22Rv1 (cell line): ENCODE data around the gene PFN2.

Experiments used
- H3K27ac ChIP-seq: fragments of 450-650 bp; 2 replicates; pipeline ENCODE4 v1.5.1; 2017
- CTCF ChIP-seq: fragments of 450-650 bp; IDR thresholded peaks from 2 replicates; pipeline ENCODE4 v1.5.1; 2017; ENCODE audit warnings: mild to moderate bottlenecking
- ZFX ChIP-seq: fragments of 450-650 bp; IDR thresholded peaks from 2 replicates; pipeline ENCODE4 v1.6.1; 2017; ENCODE audit warnings: antibody characterized with exemption, borderline replicate concordance

Gene PFN2

GRCh38 chr3:149936812-149937230 is 33.9 kb downstream of the PFN2 start:
- H3K27ac ChIP-seq = no peak overlapping the region
- no peak for TF ChIP-seq ZFX
- peak; percentile 87 for TF ChIP-seq CTCF

GRCh38 chr3:149934524-149934923 is 36.2 kb downstream of the PFN2 start:
- no peak overlapping the region for H3K27ac ChIP-seq
- TF ChIP-seq ZFX = no peak

- no peak overlapping the region for H3K27ac ChIP-seq
- TF ChIP-seq CTCF = no peak
- TF ChIP-seq ZFX = no peak
These were observed 36.8 kb downstream of the PFN2 start for GRCh38 chr3:149933858-149934257.

- TF ChIP-seq CTCF = no peak
- TF ChIP-seq ZFX = no peak
- no peak overlapping the region for H3K27ac ChIP-seq
These were observed 37.7 kb downstream of the PFN2 start for GRCh38 chr3:149933008-149933407.

- H3K27ac ChIP-seq = no peak overlapping the region
- no peak for TF ChIP-seq ZFX
These were observed 50.6 kb downstream of the PFN2 start for GRCh38 chr3:149920119-149920518.

- TF ChIP-seq ZFX = no peak
- no peak for TF ChIP-seq CTCF
- no peak overlapping the region for H3K27ac ChIP-seq
These were observed 51.2 kb downstream of the PFN2 start for GRCh38 chr3:149919509-149919908.

GRCh38 chr3:149917124-149917667 is 53.5 kb downstream of the PFN2 start:
- TF ChIP-seq ZFX (no peak), CTCF (no peak)
- H3K27ac ChIP-seq = no peak overlapping the region
